Epithelial cell of proximal tubule (primary cell): Measurements from ENCODE around the gene NAV2. TPM values are rescaled to one million over a fixed set of nuclear protein-coding genes. Genes with fewer than 3 reads are reported as not detected.

Experiments used
- DNase-seq: peaks from one replicate; pipeline ENCODE4 v3.0.0-alpha.2; 2011; ENCODE audit warnings: low read depth
- H3K4me3 ChIP-seq: 2 replicates; pipeline ENCODE4 v1.5.1; 2011; ENCODE audit warnings: low read depth, mild to moderate bottlenecking, low read length
- CTCF ChIP-seq: conservative IDR thresholded peaks from 2 replicates; pipeline ENCODE4 v1.5.1; 2012; ENCODE audit warnings: low read depth, mild to moderate bottlenecking, low read length
- total RNA-seq: library from RNA; depleted of rRNA; stranded (reverse); fragments of >200 nt; gene quantifications from 2 replicates; pipeline ENCODE4 v1.2.3, GENCODE V29; 2015

NAV2 gene
- total RNA-seq, 1 donor from 2014 or later, result 19.0 TPM

- H3K4me3 ChIP-seq, result no peak overlapping the region
- DNase-seq, result no peak
- TF ChIP-seq CTCF, result peak; percentile 93
These were observed 398.5 kb downstream of the NAV2 start for GRCh38 chr11:20110908-20111669.

GRCh38 chr11:20111871-20112270 is 399.2 kb downstream of the NAV2 start:
- TF ChIP-seq CTCF, result no peak
- no peak overlapping the region for H3K4me3 ChIP-seq
- DNase-seq, result no peak

- H3K4me3 ChIP-seq, result peak overlapping the region; percentile 32
These were observed 399.9 kb downstream of the NAV2 start for GRCh38 chr11:20112291-20113148.

GRCh38 chr11:20113149-20113438 is 400.5 kb downstream of the NAV2 start:
- TF ChIP-seq CTCF, result no peak
- DNase-seq, result peak; percentile 83
- no peak overlapping the region for H3K4me3 ChIP-seq

More at GRCh38 chr11:20112291-20113148, 399.9 kb downstream of the NAV2 start:
- peak; percentile 93 for DNase-seq
- TF ChIP-seq CTCF, result no peak

GRCh38 chr11:20114588-20114987 is 402.0 kb downstream of the NAV2 start:
- TF ChIP-seq CTCF, result no peak
- no peak overlapping the region for H3K4me3 ChIP-seq
- DNase-seq, result no peak

- no peak for DNase-seq
- TF ChIP-seq CTCF, result no peak
- no peak overlapping the region for H3K4me3 ChIP-seq
These were observed 404.2 kb downstream of the NAV2 start for GRCh38 chr11:20116825-20117224.

- no peak for DNase-seq
- no peak overlapping the region for H3K4me3 ChIP-seq
- no peak for TF ChIP-seq CTCF
These were observed 404.7 kb downstream of the NAV2 start for GRCh38 chr11:20117291-20117690.
